ENCODE data around the gene ABHD16B. TPM values are rescaled to one million over a fixed set of nuclear protein-coding genes. Genes with fewer than 3 reads are reported as not detected.
A peak's percentile ranks its signal among the peaks of the same experiment; 100 is the strongest.
"Not testable (repeated sequence)": the region's sequence is repeated elsewhere in the genome, so short reads cannot be mapped to it uniquely, and the experiment has no call there.

Gene ABHD16B
- total RNA-seq, 1 experiment from 2014 or later, result not detected

- DNase-seq (ENCODE audit: low read depth, low spot score), result no peak
- in situ Hi-C loops (cut with HindIII; ENCODE audit: low pct_unique_long_range_greater_than_20kb, low sequenced_read_pairs), result no loop called here
Observed at GRCh38 chr20:63848003-63848911, 13.0 kb upstream of the ABHD16B start.

GRCh38 chr20:63850689-63851547, 10.4 kb upstream of the ABHD16B start:
- DNase-seq (ENCODE audit: low read depth, low spot score), result no peak
- in situ Hi-C loops (cut with HindIII; ENCODE audit: low pct_unique_long_range_greater_than_20kb, low sequenced_read_pairs), result no loop called here

GRCh38 chr20:63851548-63851943, 9.8 kb upstream of the ABHD16B start:
- in situ Hi-C loops (cut with HindIII; ENCODE audit: low pct_unique_long_range_greater_than_20kb, low sequenced_read_pairs); DNase-seq (ENCODE audit: low read depth, low spot score): not testable (repeated sequence)

GRCh38 chr20:63853733-63854068, 7.6 kb upstream of the ABHD16B start:
- in situ Hi-C loops (cut with HindIII; ENCODE audit: low pct_unique_long_range_greater_than_20kb, low sequenced_read_pairs), result not testable (repeated sequence)

GRCh38 chr20:63854069-63854765, 7.1 kb upstream of the ABHD16B start:
- DNase-seq (ENCODE audit: low read depth, low spot score), result no peak
- in situ Hi-C loops (cut with HindIII; ENCODE audit: low pct_unique_long_range_greater_than_20kb, low sequenced_read_pairs), result no loop called here

More at GRCh38 chr20:63853733-63854068, 7.6 kb upstream of the ABHD16B start:
- not testable (repeated sequence) for DNase-seq (ENCODE audit: low read depth, low spot score)

- in situ Hi-C loops (cut with HindIII; ENCODE audit: low pct_unique_long_range_greater_than_20kb, low sequenced_read_pairs), result no loop called here
- no peak for DNase-seq (ENCODE audit: low read depth, low spot score)
Observed at GRCh38 chr20:63854766-63855362, 6.4 kb upstream of the ABHD16B start.

GRCh38 chr20:63855363-63856097, 5.8 kb upstream of the ABHD16B start:
- no peak for DNase-seq (ENCODE audit: low read depth, low spot score)
- in situ Hi-C loops (cut with HindIII; ENCODE audit: low pct_unique_long_range_greater_than_20kb, low sequenced_read_pairs), result no loop called here

- DNase-seq (ENCODE audit: low read depth, low spot score), result no peak
- in situ Hi-C loops (cut with HindIII; ENCODE audit: low pct_unique_long_range_greater_than_20kb, low sequenced_read_pairs), result no loop called here
Observed at GRCh38 chr20:63856098-63856511, 5.2 kb upstream of the ABHD16B start.

GRCh38 chr20:63857764-63858392, 3.4 kb upstream of the ABHD16B start:
- in situ Hi-C loops (cut with HindIII; ENCODE audit: low pct_unique_long_range_greater_than_20kb, low sequenced_read_pairs), result no loop called here

GRCh38 chr20:63858393-63859165, 2.7 kb upstream of the ABHD16B start:
- in situ Hi-C loops (cut with HindIII; ENCODE audit: low pct_unique_long_range_greater_than_20kb, low sequenced_read_pairs), result no loop called here
- DNase-seq (ENCODE audit: low read depth, low spot score), result peak; percentile 22

More at GRCh38 chr20:63857764-63858392, 3.4 kb upstream of the ABHD16B start:
- no peak for DNase-seq (ENCODE audit: low read depth, low spot score)

GRCh38 chr20:63859166-63859699, 2.1 kb upstream of the ABHD16B start:
- DNase-seq (ENCODE audit: low read depth, low spot score), result no peak
- in situ Hi-C loops (cut with HindIII; ENCODE audit: low pct_unique_long_range_greater_than_20kb, low sequenced_read_pairs), result no loop called here

GRCh38 chr20:63860325-63861051, 810 bp upstream of the ABHD16B start:
- in situ Hi-C loops (cut with HindIII; ENCODE audit: low pct_unique_long_range_greater_than_20kb, low sequenced_read_pairs), result no loop called here
- DNase-seq (ENCODE audit: low read depth, low spot score), result no peak

- DNase-seq (ENCODE audit: low read depth, low spot score), result no peak
- in situ Hi-C loops (cut with HindIII; ENCODE audit: low pct_unique_long_range_greater_than_20kb, low sequenced_read_pairs), result no loop called here
Observed at GRCh38 chr20:63861981-63862901, 943 bp downstream of the ABHD16B start.

Measured in SK-MEL-5 (cell line).